PC-3 (cell line): Measurements from ENCODE around the gene KDM4B. TPM values are rescaled to one million over a fixed set of nuclear protein-coding genes. Genes with fewer than 3 reads are reported as not detected.

Source experiments
- ATAC-seq: fragments of 200-7000 bp; cut with Tn5 transposase; 2 replicates; pipeline ENCODE4 v1.9.1; 2020; ENCODE audit warnings: mild to moderate bottlenecking, moderate library complexity
- BruUV-seq: library from RNA; stranded (reverse); fragments of 400-500 nt; replicated peaks from 2 replicates; lab custom pipeline; 2021; lab: Mats Ljungman, UMichigan
- CTCF ChIA-PET: fragments of 300-600 bp; sonication (Branson Sonifier 250); formaldehyde crosslinking; loops from one replicate; lab custom pipeline; 2022; ENCODE audit warnings: antibody characterized with exemption; lab: Charles Lee
- POLR2A ChIA-PET: fragments of 300-600 bp; sonication (Branson Sonifier 250); formaldehyde crosslinking; loops from one replicate; lab custom pipeline; 2022; ENCODE audit warnings: antibody characterized with exemption; ENCODE audit not compliant: unreplicated experiment; lab: Charles Lee
- DNase-seq: peaks from one replicate; pipeline ENCODE4 v3.0.0-alpha.2; 2015
- H2AFZ ChIP-seq: fragments of 300-600 bp; sonication (generic); 2 replicates; pipeline ENCODE4 v1.6.0; 2016; ENCODE audit warnings: antibody characterized with exemption, low read length
- H3F3A ChIP-seq: fragments of 300-600 bp; sonication (generic); one replicate; pipeline ENCODE4 v1.6.0; 2017; ENCODE audit warnings: antibody characterized with exemption, low read length, control low read depth, mild to moderate bottlenecking; ENCODE audit not compliant: unreplicated experiment
- H3K27ac ChIP-seq: fragments of 300-600 bp; sonication (generic); 2 replicates; pipeline ENCODE4 v1.5.1; 2016; ENCODE audit warnings: mild to moderate bottlenecking, low read length
- H3K27me3 ChIP-seq: fragments of 300-600 bp; sonication (generic); 2 replicates; pipeline ENCODE4 v1.6.1; 2016; ENCODE audit warnings: low read length, mixed read lengths
- H3K36me3 ChIP-seq: fragments of 300-600 bp; sonication (generic); 2 replicates; pipeline ENCODE4 v1.6.1; 2016; ENCODE audit warnings: low read depth, mixed run types, low read length, mixed read lengths
- H3K4me1 ChIP-seq: fragments of 300-600 bp; sonication (generic); 2 replicates; pipeline ENCODE4 v1.5.1; 2016; ENCODE audit warnings: low read length; ENCODE audit not compliant: insufficient read depth
- H3K4me2 ChIP-seq: fragments of 300-600 bp; sonication (generic); 2 replicates; pipeline ENCODE4 v1.6.0; 2016; ENCODE audit warnings: low read length
- H3K4me3 ChIP-seq: fragments of 300-600 bp; sonication (generic); 2 replicates; pipeline ENCODE4 v1.5.1; 2016; ENCODE audit warnings: mild to moderate bottlenecking, low read length, mixed read lengths
- H3K79me2 ChIP-seq: fragments of 300-600 bp; sonication (generic); 2 replicates; pipeline ENCODE4 v1.6.1; 2017; ENCODE audit warnings: low read length, mixed read lengths
- H3K9ac ChIP-seq: fragments of 300-600 bp; sonication (generic); 2 replicates; pipeline ENCODE4 v1.6.0; 2016; ENCODE audit warnings: mild to moderate bottlenecking, low read length
- H3K9me2 ChIP-seq: fragments of 300-600 bp; sonication (generic); replicated peaks from 2 replicates; pipeline ENCODE4 v1.6.1; 2016; ENCODE audit warnings: mixed run types, low read length, mixed read lengths
- H3K9me3 ChIP-seq: fragments of 300-600 bp; sonication (generic); 2 replicates; pipeline ENCODE4 v1.6.1; 2016; ENCODE audit warnings: low read length, mixed read lengths
- H4K20me1 ChIP-seq: fragments of 300-600 bp; sonication (generic); 2 replicates; pipeline ENCODE4 v1.6.1; 2016; ENCODE audit warnings: low read length, mixed read lengths
- CTCF ChIP-seq: fragments of 300-600 bp; sonication (generic); conservative IDR thresholded peaks from 2 replicates; pipeline ENCODE4 v1.5.1; 2017; ENCODE audit warnings: antibody characterized with exemption, low read depth, mild to moderate bottlenecking, low read length
- EZH2 ChIP-seq: fragments of 300-600 bp; sonication (generic); IDR thresholded peaks from one replicate; pipeline ENCODE4 v1.6.1; 2017; ENCODE audit warnings: antibody characterized with exemption, mild to moderate bottlenecking, low read length; ENCODE audit not compliant: unreplicated experiment
- EZH2phosphoT487 ChIP-seq: fragments of 300-600 bp; sonication (generic); IDR thresholded peaks from 2 replicates; pipeline ENCODE4 v1.6.1; 2018; ENCODE audit warnings: mild to moderate bottlenecking, antibody characterized with exemption, low read length, borderline replicate concordance
- intact Hi-C: fragments of 100-400 bp; cut with micrococcal nuclease; formaldehyde crosslinking; loops from 2 replicates; pipeline ENCODE4 v1.9.0; 2023
- total RNA-seq: library from RNA; depleted of rRNA; stranded (reverse); fragments of >200 nt; gene quantifications from 2 replicates; pipeline ENCODE4 v1.2.3, GENCODE V29; 2014

KDM4B gene
- total RNA-seq, 1 experiment from 2014 or later: 19.8 TPM

- Histone ChIP-seq H3K36me3 (no peaks in the 10 kb centered on the region), H3K4me1 (peaks cover 20% of the 10 kb centered on the region), H3F3A (peaks cover 11% of the 10 kb centered on the region), H3K27ac (no peak overlapping the region), H3K79me2 (peaks cover 84% of the 10 kb centered on the region), H3K4me3 (no peak overlapping the region), H3K9me2 (no peaks in the 10 kb centered on the region), H4K20me1 (peaks cover 7% of the 10 kb centered on the region), H3K9me3 (no peaks in the 10 kb centered on the region), H3K4me2 (no peak overlapping the region), H3K27me3 (no peaks in the 10 kb centered on the region), H2AFZ (no peak overlapping the region), H3K9ac (no peak overlapping the region)
- intact Hi-C loops: no loop called here
- no TSS peak for BruUV-seq
- TF ChIP-seq EZH2phosphoT487: no peak
- no peak for TF ChIP-seq CTCF
- TF ChIP-seq EZH2: no peak
- ATAC-seq (no peak), DNase-seq (no peak)
- CTCF ChIA-PET: interaction anchor here (0.6 to 2.1 kb wide), 2 partner anchors 27 to 89 kb away, joined by 3 to 21 read pairs; no protein-coding TSS in a partner anchor
- POLR2A ChIA-PET: no interaction called here
Observed at GRCh38 chr19:5000120-5000611, 31.3 kb downstream of the KDM4B start.

GRCh38 chr19:5001615-5002014 lies 32.7 kb downstream of the KDM4B start:
- Histone ChIP-seq H3K4me1 (peaks cover 20% of the 10 kb centered on the region), H3K9me2 (no peaks in the 10 kb centered on the region), H3K9ac (peak overlapping the region; percentile 27), H3K79me2 (peaks cover 84% of the 10 kb centered on the region), H3K27ac (peak overlapping the region; percentile 78), H4K20me1 (peaks cover 7% of the 10 kb centered on the region), H3K4me2 (peak overlapping the region; percentile 99), H3K27me3 (no peaks in the 10 kb centered on the region), H3K4me3 (peak overlapping the region; percentile 17; the same call in 1 of the 2 replicates), H3F3A (peaks cover 11% of the 10 kb centered on the region), H2AFZ (0 out of 2 replicates have a peak overlapping the region, but pooled peaks have one; percentile 13), H3K36me3 (no peaks in the 10 kb centered on the region), H3K9me3 (no peaks in the 10 kb centered on the region)
- DNase-seq: peak; percentile 76
- ChIA-PET POLR2A (no interaction called here), CTCF (interaction anchor here (0.8 to 2.1 kb wide), 6 partner anchors 15 to 89 kb away, joined by 3 to 21 read pairs (median 8); no protein-coding TSS in a partner anchor)
- intact Hi-C loops: loop anchor here (1.0 kb wide), 2 partner anchors 25 to 30 kb away; no protein-coding TSS in a partner anchor
- ATAC-seq: peak; percentile 77
- no TSS peak for BruUV-seq
- TF ChIP-seq EZH2phosphoT487 (no peak), EZH2 (no peak), CTCF (peak; percentile 97)

- H3K9me2 ChIP-seq: no peaks in the 10 kb centered on the region
- peak overlapping the region; percentile 72 for H3K4me3 ChIP-seq
- H3F3A ChIP-seq: peaks cover 11% of the 10 kb centered on the region
- intact Hi-C loops: loop anchor here (1.0 kb wide), 2 partner anchors 26 to 29 kb away; no protein-coding TSS in a partner anchor
- H3K79me2 ChIP-seq: peaks cover 85% of the 10 kb centered on the region
- H3K36me3 ChIP-seq: no peaks in the 10 kb centered on the region
- peak overlapping the region; percentile 78 for H3K27ac ChIP-seq
- TF ChIP-seq EZH2phosphoT487 (no peak), EZH2 (no peak), CTCF (no peak)
- POLR2A ChIA-PET: no interaction called here
- no peaks in the 10 kb centered on the region for H3K27me3 ChIP-seq
- H3K9ac ChIP-seq: peak overlapping the region; percentile 40
- H4K20me1 ChIP-seq: peaks cover 7% of the 10 kb centered on the region
- peak; percentile 91 for ATAC-seq
- peak; percentile 96 for DNase-seq
- peak overlapping the region; percentile 99 for H3K4me2 ChIP-seq
- no TSS peak for BruUV-seq
- peaks cover 20% of the 10 kb centered on the region for H3K4me1 ChIP-seq
- CTCF ChIA-PET: interaction anchor here (0.8 to 2.1 kb wide), 5 partner anchors 16 to 90 kb away, joined by 3 to 21 read pairs (median 8); no protein-coding TSS in a partner anchor
- H3K9me3 ChIP-seq: no peaks in the 10 kb centered on the region
- 0 out of 2 replicates have a peak overlapping the region, but pooled peaks have one; percentile 13 for H2AFZ ChIP-seq
Observed at GRCh38 chr19:5002143-5002542, 33.2 kb downstream of the KDM4B start.
